ENCODE results near the gene TMEM109. TPM values are rescaled to one million over a fixed set of nuclear protein-coding genes. Genes with fewer than 3 reads are reported as not detected.

The TMEM109 gene
- total RNA-seq, 1 experiment from 2014 or later = 165 TPM

GRCh38 chr11:60927600-60927999 lies 13.6 kb downstream of the TMEM109 start:
- ChIA-PET POLR2A (ENCODE audit: unreplicated experiment) (interaction anchor here (0.6 kb wide), 1 partner anchor 259 kb away, joined by 3 read pairs; no protein-coding TSS in a partner anchor), CTCF (no interaction called here)
- Histone ChIP-seq H3K9ac (ENCODE audit: low read length) (no peak overlapping the region), H4K20me1 (ENCODE audit: low read length) (peaks cover 6% of the 10 kb centered on the region; the same call in 1 of the 2 replicates), H3K27ac (ENCODE audit: low read length) (no peak overlapping the region), H3K4me3 (ENCODE audit: low read length) (no peak overlapping the region), H3K36me3 (ENCODE audit: low read depth, low read length) (peaks cover 8% of the 10 kb centered on the region; the same call in 1 of the 2 replicates), H3K4me2 (ENCODE audit: low read length) (no peak overlapping the region), H2AFZ (ENCODE audit: low read length) (no peak overlapping the region), H3K9me2 (replicated peaks; ENCODE audit: low read length) (no peaks in the 10 kb centered on the region), H3K4me1 (ENCODE audit: insufficient read depth, low read length) (peaks cover 26% of the 10 kb centered on the region), H3F3A (ENCODE audit: low read length, unreplicated experiment) (no peaks in the 10 kb centered on the region), H3K79me2 (ENCODE audit: low read length) (peaks cover 11% of the 10 kb centered on the region), H3K9me3 (ENCODE audit: low read length) (no peaks in the 10 kb centered on the region), H3K27me3 (ENCODE audit: low read length) (no peaks in the 10 kb centered on the region)
- intact Hi-C loops (cut with micrococcal nuclease) = no loop called here
- ATAC-seq (no peak), DNase-seq (no peak)
- TF ChIP-seq EZH2phosphoT487 (IDR thresholded peaks at IDR 0.05; ENCODE audit: borderline replicate concordance, low read length) = no peak
- no peak for TF ChIP-seq CTCF (conservative IDR thresholded peaks at IDR 0.05; ENCODE audit: low read depth, low read length)
- TF ChIP-seq EZH2 (IDR thresholded peaks at IDR 0.05; ENCODE audit: low read length, unreplicated experiment) = no peak
- BruUV-seq (replicated peaks) = no TSS peak

GRCh38 chr11:60928563-60929001 lies 14.6 kb downstream of the TMEM109 start:
- H3F3A ChIP-seq (ENCODE audit: low read length, unreplicated experiment) = no peaks in the 10 kb centered on the region
- no TSS peak for BruUV-seq (replicated peaks)
- no peak overlapping the region for H3K4me2 ChIP-seq (ENCODE audit: low read length)
- H3K36me3 ChIP-seq (ENCODE audit: low read depth, low read length) = peaks cover 8% of the 10 kb centered on the region; the same call in 1 of the 2 replicates
- DNase-seq (no peak), ATAC-seq (no peak)
- no peaks in the 10 kb centered on the region for H3K9me2 ChIP-seq (replicated peaks; ENCODE audit: low read length)
- no peak overlapping the region for H3K4me3 ChIP-seq (ENCODE audit: low read length)
- H3K79me2 ChIP-seq (ENCODE audit: low read length) = peaks cover 11% of the 10 kb centered on the region
- intact Hi-C loops (cut with micrococcal nuclease) = no loop called here
- CTCF ChIA-PET = no interaction called here
- POLR2A ChIA-PET (ENCODE audit: unreplicated experiment) = no interaction called here
- H3K4me1 ChIP-seq (ENCODE audit: insufficient read depth, low read length) = peaks cover 22% of the 10 kb centered on the region
- no peak overlapping the region for H3K9ac ChIP-seq (ENCODE audit: low read length)
- H3K9me3 ChIP-seq (ENCODE audit: low read length) = no peaks in the 10 kb centered on the region
- no peaks in the 10 kb centered on the region for H3K27me3 ChIP-seq (ENCODE audit: low read length)
- no peak for TF ChIP-seq EZH2phosphoT487 (IDR thresholded peaks at IDR 0.05; ENCODE audit: borderline replicate concordance, low read length)
- no peak for TF ChIP-seq CTCF (conservative IDR thresholded peaks at IDR 0.05; ENCODE audit: low read depth, low read length)
- no peak for TF ChIP-seq EZH2 (IDR thresholded peaks at IDR 0.05; ENCODE audit: low read length, unreplicated experiment)
- no peak overlapping the region for H2AFZ ChIP-seq (ENCODE audit: low read length)
- no peak overlapping the region for H3K27ac ChIP-seq (ENCODE audit: low read length)
- peaks cover 6% of the 10 kb centered on the region; the same call in 1 of the 2 replicates for H4K20me1 ChIP-seq (ENCODE audit: low read length)

GRCh38 chr11:60929764-60930163 lies 15.8 kb downstream of the TMEM109 start:
- Histone ChIP-seq H3K9ac (ENCODE audit: low read length) (no peak overlapping the region), H3F3A (ENCODE audit: low read length, unreplicated experiment) (no peaks in the 10 kb centered on the region), H3K36me3 (ENCODE audit: low read depth, low read length) (peaks cover 11% of the 10 kb centered on the region; the same call in 1 of the 2 replicates), H2AFZ (ENCODE audit: low read length) (no peak overlapping the region), H3K9me3 (ENCODE audit: low read length) (no peaks in the 10 kb centered on the region), H3K4me2 (ENCODE audit: low read length) (no peak overlapping the region), H3K4me1 (ENCODE audit: insufficient read depth, low read length) (peaks cover 16% of the 10 kb centered on the region), H3K9me2 (replicated peaks; ENCODE audit: low read length) (no peaks in the 10 kb centered on the region), H4K20me1 (ENCODE audit: low read length) (peaks cover 6% of the 10 kb centered on the region; the same call in 1 of the 2 replicates), H3K79me2 (ENCODE audit: low read length) (peaks cover 6% of the 10 kb centered on the region), H3K4me3 (ENCODE audit: low read length) (no peak overlapping the region), H3K27me3 (ENCODE audit: low read length) (no peaks in the 10 kb centered on the region), H3K27ac (ENCODE audit: low read length) (no peak overlapping the region)
- no TSS peak for BruUV-seq (replicated peaks)
- ChIA-PET POLR2A (ENCODE audit: unreplicated experiment) (no interaction called here), CTCF (no interaction called here)
- intact Hi-C loops (cut with micrococcal nuclease) = no loop called here
- TF ChIP-seq CTCF (conservative IDR thresholded peaks at IDR 0.05; ENCODE audit: low read depth, low read length) (no peak), EZH2phosphoT487 (IDR thresholded peaks at IDR 0.05; ENCODE audit: borderline replicate concordance, low read length) (no peak), EZH2 (IDR thresholded peaks at IDR 0.05; ENCODE audit: low read length, unreplicated experiment) (no peak)
- no peak for ATAC-seq
- DNase-seq = no peak
